K562 (cell line): ENCODE results near the gene SH3GL3. TPM values are rescaled to one million over a fixed set of nuclear protein-coding genes. Genes with fewer than 3 reads are reported as not detected.

ENCODE experiments used
- ATAC-seq: fragments of 200-7000 bp; cut with Tn5 transposase; 3 replicates; pipeline ENCODE4 v1.9.1; 2020; ENCODE audit warnings: moderate library complexity
- BruUV-seq: library from RNA; stranded (reverse); fragments of 400-500 nt; replicated peaks from 2 replicates; lab custom pipeline; 2021; lab: Mats Ljungman, UMichigan
- CTCF ChIA-PET: fragments of 300-600 bp; formaldehyde crosslinking; extraction: SDS; loops from one replicate; lab custom pipeline; 2021; ENCODE audit warnings: low intra/inter-chr PET ratio; lab: Yijun Ruan, JAX
- POLR2A ChIA-PET: fragments of 300-600, 350-650 bp; sonication (Branson Sonifier 250); formaldehyde crosslinking; extraction: SDS; loops from one replicate; lab custom pipeline; 2021; ENCODE audit warnings: antibody characterized with exemption, inconsistent platforms; lab: Yijun Ruan, JAX
- DNase-seq, 4 experiments: peaks; one replicate each; pipeline versions ENCODE4 v3.0.0 to v3.0.0-alpha.2; 2011 to 2018; ENCODE audit warnings: low spot score in 3 of 4, mixed read lengths in 3 of 4; ENCODE audit errors: extremely low read depth in 1 of 4
- FAIRE-seq: peaks from 2 replicates; lab custom pipeline; 2011; peaks lifted over from hg19 to GRCh38; lab: Jason Lieb, UNC
- H2AFZ ChIP-seq: 2 replicates; pipeline ENCODE4 v1.6.0; 2011; ENCODE audit warnings: low read depth, low read length, control low read depth, inconsistent platforms
- H3K27ac ChIP-seq: fragments of 200-600 bp; 3 replicates; pipeline ENCODE4 v1.8.0; 2011; ENCODE audit warnings: low read depth, mild to moderate bottlenecking, control low read depth, inconsistent platforms, low read length, moderate library complexity, mixed read lengths; ENCODE audit errors: extremely low read depth
- H3K27me3 ChIP-seq, 2 experiments: fragments of 300-600 bp in 1 of 2; 2 replicates in 1 of 2; 3 replicates in 1 of 2; pipeline versions ENCODE4 v1.6.0 to v1.8.0; 2011; ENCODE audit warnings: inconsistent platforms in 2 of 2, low read length in 2 of 2, mild to moderate bottlenecking in 1 of 2, mixed read lengths in 1 of 2, moderate library complexity in 1 of 2; ENCODE audit not compliant: control insufficient read depth in 2 of 2, insufficient read depth in 2 of 2
- H3K36me3 ChIP-seq: fragments of 300-600 bp; 3 replicates; pipeline ENCODE4 v1.8.0; 2011; ENCODE audit warnings: mild to moderate bottlenecking, low read length, inconsistent platforms; ENCODE audit not compliant: control insufficient read depth, insufficient read depth
- H3K4me1 ChIP-seq, 2 experiments: fragments of 200-600 bp in 1 of 2; replicated peaks in 1 of 2; 2 replicates in 1 of 2; 3 replicates in 1 of 2; pipeline versions ENCODE4 v1.5.1 to v1.8.0; 2011; ENCODE audit warnings: inconsistent platforms in 2 of 2, low read length in 2 of 2, mild to moderate bottlenecking in 1 of 2, mixed read lengths in 1 of 2, moderate library complexity in 1 of 2; ENCODE audit not compliant: control insufficient read depth in 2 of 2, insufficient read depth in 2 of 2
- H3K4me2 ChIP-seq: 2 replicates; pipeline ENCODE4 v1.6.1; 2011; ENCODE audit warnings: low read length, control low read depth, inconsistent platforms, mixed read lengths; ENCODE audit not compliant: insufficient read depth
- H3K4me3 ChIP-seq: fragments of 200-600 bp; sonication (generic), shearing (Covaris generic); 2 replicates; pipeline ENCODE4 v1.5.1; 2016; ENCODE audit warnings: control low read depth, inconsistent platforms
- H3K79me2 ChIP-seq: fragments of 200-600 bp; 3 replicates; pipeline ENCODE4 v1.8.0; 2011; ENCODE audit warnings: low read length, inconsistent platforms; ENCODE audit not compliant: control insufficient read depth, insufficient read depth
- H3K9ac ChIP-seq, 2 experiments: 2 replicates each; pipeline versions ENCODE4 v1.6.0 to v1.6.1; 2011; ENCODE audit warnings: low read depth in 2 of 2, low read length in 2 of 2, control low read depth in 1 of 2, inconsistent platforms in 1 of 2, mild to moderate bottlenecking in 1 of 2, mixed read lengths in 1 of 2; ENCODE audit not compliant: insufficient read depth in 1 of 2
- H3K9me1 ChIP-seq: one replicate; pipeline ENCODE4 v1.6.0; 2011; ENCODE audit warnings: inconsistent platforms, mild to moderate bottlenecking, low read length, moderate library complexity; ENCODE audit not compliant: control insufficient read depth, insufficient read depth
- H3K9me3 ChIP-seq: replicated peaks from 2 replicates; pipeline ENCODE4 v1.5.1; 2011; ENCODE audit warnings: low read depth, low read length, inconsistent platforms; ENCODE audit not compliant: control insufficient read depth, insufficient read depth
- H4K20me1 ChIP-seq: replicated peaks from 2 replicates; pipeline ENCODE4 v1.6.1; 2011; ENCODE audit warnings: low read length, inconsistent platforms, mixed read lengths; ENCODE audit not compliant: control insufficient read depth, insufficient read depth
- CHD4 ChIP-seq: fragments of 200-600 bp; sonication (generic); IDR thresholded peaks from 3 replicates; pipeline ENCODE4 v1.6.1; 2012; ENCODE audit warnings: low read depth, mild to moderate bottlenecking, mixed read lengths, low read length, inconsistent platforms; ENCODE audit not compliant: insufficient read depth, insufficient replicate concordance, poor library complexity, severe bottlenecking
- CREBBP ChIP-seq: IDR thresholded peaks from one replicate; pipeline ENCODE4 v1.6.1; 2012; ENCODE audit warnings: low read depth, mild to moderate bottlenecking, control low read depth, inconsistent platforms, low read length
- EP400 ChIP-seq: fragments of 450-650 bp; IDR thresholded peaks from 2 replicates; pipeline ENCODE4 v1.6.1; 2017; ENCODE audit warnings: antibody characterized with exemption, mild to moderate bottlenecking, moderate library complexity
- MCM7 ChIP-seq, 2 experiments: fragments of 450-650 bp; IDR thresholded peaks; 2 replicates each; pipeline ENCODE4 v1.6.1; 2016 to 2018
- NRF1 ChIP-seq, 2 experiments: fragments of 450-650 bp; IDR thresholded peaks in 1 of 2; conservative IDR thresholded peaks in 1 of 2; 2 replicates each; pipeline ENCODE4 v1.6.1; 2014; ENCODE audit warnings: mild to moderate bottlenecking in 2 of 2
- PHB2 ChIP-seq: fragments of 450-650 bp; IDR thresholded peaks from 2 replicates; pipeline ENCODE4 v1.6.1; 2017; ENCODE audit warnings: low read depth
- SAP30 ChIP-seq: fragments of 200-600 bp; sonication (generic); IDR thresholded peaks from 2 replicates; pipeline ENCODE4 v1.6.1; 2012; ENCODE audit warnings: borderline replicate concordance, low read depth, mild to moderate bottlenecking, moderate library complexity, low read length, control low read depth, inconsistent platforms; ENCODE audit not compliant: insufficient read depth, poor library complexity, severe bottlenecking
- SMAD4 ChIP-seq: fragments of 250-450 bp; sonication (Bioruptor Pico); conservative IDR thresholded peaks from 2 replicates; pipeline ENCODE4 v1.8.0; 2021; ENCODE audit warnings: inconsistent platforms, mild to moderate bottlenecking, moderate library complexity
- ZNF316 ChIP-seq: fragments of 450-650 bp; IDR thresholded peaks from 2 replicates; pipeline ENCODE4 v1.6.1; 2016
- WGBS: fragments of 100-300 bp; shearing (Covaris generic); methylation state at CpG from one replicate; pipeline ENCODE4 v1.1.6; 2016; ENCODE audit warnings: low coverage, mixed read lengths; ENCODE audit not compliant: insufficient coverage; ENCODE audit errors: missing lambda C conversion rate; 5-methylcytosine and 5-hydroxymethylcytosine counted together
- in situ Hi-C: fragments of 300-500 bp; cut with MboI; formaldehyde crosslinking; loops from 4 replicates; pipeline ENCODE4 v1.15.0; 2018; ENCODE audit warnings: inconsistent platforms, mixed read lengths
- intact Hi-C: fragments of 100-400 bp; cut with micrococcal nuclease; formaldehyde crosslinking; loops from 2 replicates; pipeline ENCODE4 v1.14.2; 2022
- polyA plus RNA-seq, 8 experiments: library from polyadenylated mRNA; depleted of rRNA in 4 of 8; stranded (reverse) in 5 of 8; unstranded in 3 of 8; fragments of >200 nt; fragmentation: Nextera tagmentation in 2 of 8; fragmentation: Illumina TruSeq in 1 of 8; extraction: Ambion mirVana in 2 of 8; extraction: Trizol in 1 of 8; gene quantifications; 2 replicates each; pipeline versions ENCODE4 v1.2.1 to v1.2.3, GENCODE V29; 2011 to 2014; ENCODE audit warnings: inconsistent platforms in 1 of 8, missing spikeins in 1 of 8
- total RNA-seq, 7 experiments: library from RNA; depleted of rRNA in 6 of 7; stranded (reverse); fragments of >200 nt in 6 of 7; fragmentation: Illumina TruSeq in 2 of 7; extraction: Trizol in 2 of 7; gene quantifications; 2 replicates each; pipeline versions ENCODE4 v1.2.1 to v1.2.3, GENCODE V29; 2011 to 2021; ENCODE audit warnings: low replicate concordance in 1 of 7

The SH3GL3 gene
- total and polyA plus RNA-seq, 9 of the 15 experiments (the other 6 are each of a cell fraction or from before 2014, with no cell fraction given), result 3.9 to 16.0 (median 9.7) TPM

GRCh38 chr15:83659417-83659812 lies 212.3 kb downstream of the SH3GL3 start:
- FAIRE-seq, result no peak
- H3K36me3 ChIP-seq, result no peaks in the 10 kb centered on the region
- no peak for DNase-seq
- CTCF ChIA-PET, result no interaction called here
- no peak overlapping the region for H3K27ac ChIP-seq
- ATAC-seq, result no peak
- TF ChIP-seq CHD4, result no peak
- intact Hi-C loops, result no loop called here
- H2AFZ ChIP-seq, result no peak overlapping the region
- H3K27me3 ChIP-seq, result peaks cover 0 to 12% of the 10 kb centered on the region in 2 experiments; a peak in 2 of 5 replicates
- no peaks in the 10 kb centered on the region for H3K9me3 ChIP-seq
- H4K20me1 ChIP-seq, result no peaks in the 10 kb centered on the region
- no peaks in the 10 kb centered on the region for H3K79me2 ChIP-seq
- no peak overlapping the region for H3K9ac ChIP-seq
- in situ Hi-C loops, result no loop called here
- H3K9me1 ChIP-seq, result no peaks in the 10 kb centered on the region
- H3K4me2 ChIP-seq, result no peak overlapping the region
- no peaks in the 10 kb centered on the region for H3K4me1 ChIP-seq
- H3K4me3 ChIP-seq, result no peak overlapping the region
- WGBS, result 0% methylated on average over 1 of the region's 1 CpG
- BruUV-seq, result no TSS peak
- POLR2A ChIA-PET, result no interaction called here

GRCh38 chr15:83665480-83665879 lies 218.3 kb downstream of the SH3GL3 start:
- intact Hi-C loops, result no loop called here
- Histone ChIP-seq H2AFZ (no peak overlapping the region), H3K36me3 (no peaks in the 10 kb centered on the region), H3K9me1 (no peaks in the 10 kb centered on the region), H3K4me3 (no peak overlapping the region), H3K27ac (no peak overlapping the region), H3K9ac (no peak overlapping the region), H3K79me2 (no peaks in the 10 kb centered on the region), H3K9me3 (no peaks in the 10 kb centered on the region), H3K4me2 (no peak overlapping the region), H4K20me1 (no peaks in the 10 kb centered on the region), H3K27me3 (0 out of 5 replicates have a peak, but pooled peaks cover 0 to 9% of the 10 kb centered on the region in 2 experiments), H3K4me1 (no peaks in the 10 kb centered on the region)
- CTCF ChIA-PET, result no interaction called here
- no peak for ATAC-seq
- no peak for FAIRE-seq
- BruUV-seq, result no TSS peak
- POLR2A ChIA-PET, result no interaction called here
- in situ Hi-C loops, result no loop called here
- no peak for DNase-seq
- 0% methylated on average over 3 of the region's 3 CpGs for WGBS
- TF ChIP-seq SMAD4 (no peak), NRF1 (conservative IDR thresholded peaks at IDR 0.05 in 1 of 2, IDR thresholded peaks at IDR 0.05 in 1 of 2) (no peak), PHB2 (no peak), EP400 (no peak), MCM7 (IDR thresholded peaks at IDR 0.05) (no peak), CREBBP (no peak), ZNF316 (no peak), SAP30 (no peak)
